ENCODE data around the gene ATXN10. TPM values are rescaled to one million over a fixed set of nuclear protein-coding genes. Genes with fewer than 3 reads are reported as not detected.

Gene ATXN10
- total RNA-seq, 1 experiment from 2014 or later, result 210 TPM

DNA sequence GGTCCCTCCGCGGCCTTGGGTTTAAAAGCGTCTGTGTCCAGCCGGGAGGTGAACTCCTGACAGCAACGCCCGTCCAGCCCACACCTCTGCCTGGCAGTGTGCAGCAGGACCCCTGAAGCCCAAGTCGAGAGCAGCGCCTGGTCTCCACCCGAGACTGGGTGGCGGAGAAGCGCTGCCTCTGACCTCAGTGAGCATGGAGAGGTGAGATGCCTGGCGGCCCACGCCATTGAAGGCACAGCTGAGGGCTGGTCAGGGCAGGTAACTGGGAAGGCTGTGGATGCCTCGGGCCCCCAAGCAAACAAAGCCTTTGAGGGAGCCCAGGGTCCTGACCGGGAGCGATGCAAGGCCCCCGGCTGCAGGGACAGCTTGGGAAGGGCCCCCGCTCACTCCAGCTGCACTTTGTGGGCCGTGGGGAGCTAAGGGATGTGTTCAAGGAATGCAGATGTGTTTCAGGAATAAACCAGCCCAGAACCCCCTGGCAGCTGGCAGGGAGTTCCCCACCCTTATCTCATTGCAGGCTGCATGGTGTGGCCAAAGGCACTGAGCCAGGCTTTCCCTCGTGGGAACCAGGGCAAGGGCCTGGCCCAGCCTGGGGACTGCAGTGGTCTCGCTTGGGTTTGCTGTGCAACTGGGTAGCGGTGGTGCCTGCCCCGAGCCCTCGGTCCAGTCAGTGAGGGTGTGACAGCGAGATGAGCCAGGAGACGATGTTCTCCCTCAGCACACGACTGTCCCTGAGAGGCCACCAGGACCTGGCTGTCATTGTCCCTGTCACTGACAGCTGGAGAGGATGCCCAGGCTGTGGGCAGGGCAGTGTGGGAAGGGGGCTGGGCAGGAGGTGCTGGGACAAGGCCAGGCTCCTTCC lies 212.8 kb downstream of the ATXN10 start:
- no peaks in the 10 kb centered on the region for H4K20me1 ChIP-seq (ENCODE audit: insufficient read depth, low read depth, low read length)
- H3K79me2 ChIP-seq (ENCODE audit: low read length), result no peaks in the 10 kb centered on the region
- H3K4me3 ChIP-seq (ENCODE audit: low read length), result no peak overlapping the region
- H3K9me2 ChIP-seq (replicated peaks; ENCODE audit: insufficient read depth, low read length), result no peaks in the 10 kb centered on the region
- no peak overlapping the region for H3K9ac ChIP-seq (ENCODE audit: low read length)
- DNase-seq, result no peak
- H3K27me3 ChIP-seq (ENCODE audit: low read length), result no peaks in the 10 kb centered on the region
- H3K9me3 ChIP-seq (ENCODE audit: low read length), result no peaks in the 10 kb centered on the region
- no peak overlapping the region for H3K27ac ChIP-seq (ENCODE audit: low read length)
- no peak overlapping the region for H3K4me2 ChIP-seq (ENCODE audit: low read depth, low read length, poor library complexity, severe bottlenecking)
- H2AFZ ChIP-seq (ENCODE audit: low read length), result no peak overlapping the region
- no peaks in the 10 kb centered on the region for H3K4me1 ChIP-seq (ENCODE audit: low read length)
- H3K36me3 ChIP-seq (ENCODE audit: insufficient read depth, low read length), result no peaks in the 10 kb centered on the region

DNA sequence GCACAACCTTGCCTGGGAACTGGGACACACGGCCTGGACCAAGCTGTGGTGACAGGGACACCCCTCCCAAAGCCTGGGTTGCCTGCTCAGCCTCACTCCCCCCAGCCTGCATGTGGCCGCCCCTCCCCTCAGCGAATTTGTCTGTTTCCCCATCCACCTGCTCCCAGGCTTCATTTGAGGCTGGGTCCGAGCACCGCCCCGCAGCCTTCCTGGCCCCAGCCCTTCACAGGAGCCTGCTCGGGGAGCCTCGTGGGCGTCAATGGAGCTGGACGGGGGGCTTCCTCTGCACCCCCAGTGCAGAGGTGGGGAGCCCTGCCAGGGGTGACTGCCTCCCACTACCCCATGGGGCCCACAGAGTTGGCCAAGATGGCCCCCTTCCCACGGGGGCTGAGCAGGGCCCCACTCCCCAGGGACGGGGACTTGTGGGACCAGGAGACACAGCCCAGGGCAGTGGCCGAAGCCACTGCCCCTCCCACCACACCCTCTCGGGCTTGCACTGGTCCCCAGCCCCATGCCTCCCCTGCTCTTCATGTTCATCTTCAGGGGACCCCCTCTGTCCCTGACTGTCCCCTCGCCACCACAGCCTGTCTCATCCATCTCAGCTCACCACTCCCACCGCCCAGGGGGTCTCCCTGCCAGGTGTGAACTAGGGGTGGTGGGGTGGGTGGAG lies 213.7 kb downstream of the ATXN10 start:
- Histone ChIP-seq H3K36me3 (ENCODE audit: insufficient read depth, low read length) (no peaks in the 10 kb centered on the region), H3K4me3 (ENCODE audit: low read length) (no peak overlapping the region), H3K9ac (ENCODE audit: low read length) (no peak overlapping the region), H2AFZ (ENCODE audit: low read length) (no peak overlapping the region), H3K4me2 (ENCODE audit: low read depth, low read length, poor library complexity, severe bottlenecking) (no peak overlapping the region), H4K20me1 (ENCODE audit: insufficient read depth, low read depth, low read length) (no peaks in the 10 kb centered on the region), H3K79me2 (ENCODE audit: low read length) (no peaks in the 10 kb centered on the region), H3K4me1 (ENCODE audit: low read length) (no peaks in the 10 kb centered on the region), H3K9me2 (replicated peaks; ENCODE audit: insufficient read depth, low read length) (no peaks in the 10 kb centered on the region), H3K27me3 (ENCODE audit: low read length) (no peaks in the 10 kb centered on the region), H3K9me3 (ENCODE audit: low read length) (no peaks in the 10 kb centered on the region), H3K27ac (ENCODE audit: low read length) (no peak overlapping the region)
- DNase-seq, result no peak

DNA sequence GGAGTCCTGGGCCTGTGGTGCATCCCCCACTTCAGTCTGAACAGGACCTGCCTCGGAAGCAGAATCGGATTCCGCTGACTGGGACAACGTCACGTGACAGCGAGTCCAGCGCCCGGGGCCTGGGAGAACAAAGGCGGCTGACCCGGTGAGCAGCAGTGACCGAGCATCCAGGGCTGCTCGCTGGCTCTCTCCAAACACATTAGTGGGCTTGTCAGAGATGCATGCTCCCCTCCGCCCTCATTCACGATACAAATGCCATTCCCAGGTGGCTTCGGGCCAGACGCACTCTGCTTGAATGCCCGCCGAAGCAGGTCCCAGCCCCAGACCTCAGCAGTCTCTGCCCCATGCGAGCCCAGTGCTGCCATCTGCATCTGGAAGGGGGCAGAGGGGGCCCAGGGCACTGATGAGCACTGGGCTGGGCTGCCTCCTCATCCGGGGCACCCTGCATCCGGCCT lies 214.3 kb downstream of the ATXN10 start:
- Histone ChIP-seq H3K9me2 (replicated peaks; ENCODE audit: insufficient read depth, low read length) (no peaks in the 10 kb centered on the region), H3K27ac (ENCODE audit: low read length) (no peak overlapping the region), H3K9ac (ENCODE audit: low read length) (no peak overlapping the region), H3K79me2 (ENCODE audit: low read length) (no peaks in the 10 kb centered on the region), H3K36me3 (ENCODE audit: insufficient read depth, low read length) (no peaks in the 10 kb centered on the region), H2AFZ (ENCODE audit: low read length) (no peak overlapping the region), H3K4me1 (ENCODE audit: low read length) (no peaks in the 10 kb centered on the region), H3K27me3 (ENCODE audit: low read length) (no peaks in the 10 kb centered on the region), H3K4me2 (ENCODE audit: low read depth, low read length, poor library complexity, severe bottlenecking) (no peak overlapping the region), H3K9me3 (ENCODE audit: low read length) (no peaks in the 10 kb centered on the region), H3K4me3 (ENCODE audit: low read length) (no peak overlapping the region), H4K20me1 (ENCODE audit: insufficient read depth, low read depth, low read length) (no peaks in the 10 kb centered on the region)
- DNase-seq, result no peak

DNA sequence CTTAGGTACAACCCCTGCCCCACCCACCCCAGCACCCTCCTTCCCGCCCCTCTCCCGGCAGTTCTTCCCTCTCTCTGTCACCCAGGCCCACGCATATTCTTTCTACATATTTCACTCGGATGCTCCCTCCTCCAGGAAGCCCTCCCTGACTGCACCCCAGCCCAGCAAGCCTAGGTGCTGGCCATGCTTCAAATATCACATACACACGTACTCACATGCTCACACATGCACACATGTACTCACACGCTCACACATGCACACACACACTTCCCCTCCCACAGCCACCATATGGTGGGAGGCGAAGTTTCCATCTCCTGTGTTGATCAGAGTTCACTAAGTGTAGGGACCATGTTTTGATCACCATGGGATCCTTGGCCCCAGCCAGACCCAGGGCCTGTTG lies 214.9 kb downstream of the ATXN10 start:
- no peak overlapping the region for H3K9ac ChIP-seq (ENCODE audit: low read length)
- no peak overlapping the region for H2AFZ ChIP-seq (ENCODE audit: low read length)
- H3K79me2 ChIP-seq (ENCODE audit: low read length), result no peaks in the 10 kb centered on the region
- H3K4me1 ChIP-seq (ENCODE audit: low read length), result no peaks in the 10 kb centered on the region
- no peak overlapping the region for H3K4me2 ChIP-seq (ENCODE audit: low read depth, low read length, poor library complexity, severe bottlenecking)
- H3K9me2 ChIP-seq (replicated peaks; ENCODE audit: insufficient read depth, low read length), result no peaks in the 10 kb centered on the region
- no peak for DNase-seq
- no peak overlapping the region for H3K27ac ChIP-seq (ENCODE audit: low read length)
- no peaks in the 10 kb centered on the region for H4K20me1 ChIP-seq (ENCODE audit: insufficient read depth, low read depth, low read length)
- H3K9me3 ChIP-seq (ENCODE audit: low read length), result no peaks in the 10 kb centered on the region
- no peaks in the 10 kb centered on the region for H3K36me3 ChIP-seq (ENCODE audit: insufficient read depth, low read length)
- no peaks in the 10 kb centered on the region for H3K27me3 ChIP-seq (ENCODE audit: low read length)
- H3K4me3 ChIP-seq (ENCODE audit: low read length), result no peak overlapping the region

DNA sequence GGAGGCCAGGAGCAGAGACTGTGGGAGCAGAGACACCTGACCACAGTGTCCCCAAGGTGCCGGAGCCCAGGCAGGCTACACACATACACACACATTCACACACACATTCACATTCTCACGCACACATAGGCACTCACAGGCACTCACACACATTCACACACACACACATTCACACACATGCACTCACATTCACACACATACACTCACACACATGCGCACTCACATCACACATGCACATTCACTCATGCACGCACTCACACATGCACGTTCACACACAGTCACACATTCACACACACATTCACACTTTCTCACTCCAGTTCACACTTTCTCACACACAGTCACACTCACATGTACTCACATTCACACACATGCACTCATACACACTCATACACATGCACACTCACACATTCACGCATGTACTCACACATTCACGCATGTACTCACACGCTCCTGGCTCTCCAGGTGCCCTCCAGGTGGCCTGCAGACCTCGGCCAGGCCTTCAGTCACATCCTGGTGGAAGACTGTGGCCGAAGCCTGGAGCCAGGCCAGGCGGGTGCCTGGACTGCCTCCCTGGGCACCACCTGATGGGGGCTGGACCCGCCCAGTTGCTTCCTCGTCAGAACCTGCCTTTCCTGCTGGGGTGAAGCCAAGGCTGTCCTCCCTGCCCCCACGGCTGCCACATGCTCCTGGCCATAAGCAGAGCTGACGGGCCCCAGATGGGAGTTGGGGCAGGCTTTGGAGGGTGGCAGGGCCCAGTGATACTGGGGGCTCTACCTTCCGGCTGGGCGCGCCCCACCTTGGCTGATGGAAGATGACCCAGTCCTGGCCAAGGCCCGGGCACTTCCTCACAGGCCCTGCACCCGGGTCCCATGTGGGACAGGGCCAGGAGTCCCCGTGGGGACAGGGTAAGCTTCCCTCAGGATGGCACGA lies 215.8 kb downstream of the ATXN10 start:
- no peaks in the 10 kb centered on the region for H4K20me1 ChIP-seq (ENCODE audit: insufficient read depth, low read depth, low read length)
- H3K4me2 ChIP-seq (ENCODE audit: low read depth, low read length, poor library complexity, severe bottlenecking), result no peak overlapping the region
- DNase-seq, result no peak
- no peaks in the 10 kb centered on the region for H3K36me3 ChIP-seq (ENCODE audit: insufficient read depth, low read length)
- no peaks in the 10 kb centered on the region for H3K4me1 ChIP-seq (ENCODE audit: low read length)
- H3K9ac ChIP-seq (ENCODE audit: low read length), result no peak overlapping the region
- no peak overlapping the region for H3K27ac ChIP-seq (ENCODE audit: low read length)
- no peaks in the 10 kb centered on the region for H3K9me2 ChIP-seq (replicated peaks; ENCODE audit: insufficient read depth, low read length)
- no peaks in the 10 kb centered on the region for H3K9me3 ChIP-seq (ENCODE audit: low read length)
- H3K27me3 ChIP-seq (ENCODE audit: low read length), result no peaks in the 10 kb centered on the region
- H2AFZ ChIP-seq (ENCODE audit: low read length), result no peak overlapping the region
- H3K79me2 ChIP-seq (ENCODE audit: low read length), result no peaks in the 10 kb centered on the region
- no peak overlapping the region for H3K4me3 ChIP-seq (ENCODE audit: low read length)

DNA sequence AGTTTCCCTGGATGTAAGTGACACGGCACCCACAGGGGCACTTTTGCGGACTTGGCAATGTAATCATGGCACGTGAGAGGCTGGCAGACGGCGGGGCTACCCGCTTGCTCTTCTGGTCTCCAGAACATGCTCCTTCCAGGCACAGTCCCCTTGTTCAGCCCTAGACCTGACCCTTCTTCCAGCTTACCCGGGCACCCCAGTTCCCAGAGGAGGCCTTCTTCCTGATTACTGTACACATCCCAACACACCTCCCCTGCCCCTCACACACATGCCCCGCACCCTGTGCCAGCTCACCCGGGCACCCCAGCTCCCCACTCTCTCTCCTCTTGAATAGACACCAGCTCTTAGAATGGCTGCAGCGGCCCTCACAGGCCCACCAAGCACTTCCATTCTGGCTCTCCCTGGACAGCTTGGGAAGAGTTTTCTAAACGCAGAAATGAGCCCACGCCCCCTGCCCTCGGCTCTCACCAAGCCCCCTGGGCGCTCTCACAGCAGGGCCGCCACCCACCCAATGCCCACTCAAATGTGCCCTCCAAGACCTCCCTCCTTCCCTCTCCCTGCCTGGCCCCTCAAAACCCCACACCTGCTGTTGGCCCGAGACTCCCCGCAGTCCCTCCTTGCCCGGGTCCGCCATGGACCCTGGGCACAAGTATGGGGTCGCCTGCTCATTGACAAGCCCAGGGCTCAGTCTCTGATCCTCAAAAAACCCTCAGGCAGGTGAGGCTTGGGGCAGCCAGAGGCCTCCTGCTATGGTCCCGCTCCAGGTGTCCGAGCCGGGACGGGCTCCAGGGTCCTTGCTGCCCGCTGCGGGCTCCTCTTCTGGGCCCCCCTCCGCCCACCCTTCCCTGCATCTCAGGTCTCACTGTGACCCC lies 216.8 kb downstream of the ATXN10 start:
- Histone ChIP-seq H3K9me2 (replicated peaks; ENCODE audit: insufficient read depth, low read length) (no peaks in the 10 kb centered on the region), H3K27me3 (ENCODE audit: low read length) (no peaks in the 10 kb centered on the region), H4K20me1 (ENCODE audit: insufficient read depth, low read depth, low read length) (no peaks in the 10 kb centered on the region), H3K9me3 (ENCODE audit: low read length) (no peaks in the 10 kb centered on the region), H3K9ac (ENCODE audit: low read length) (no peak overlapping the region), H2AFZ (ENCODE audit: low read length) (no peak overlapping the region), H3K79me2 (ENCODE audit: low read length) (no peaks in the 10 kb centered on the region), H3K27ac (ENCODE audit: low read length) (no peak overlapping the region), H3K4me2 (ENCODE audit: low read depth, low read length, poor library complexity, severe bottlenecking) (no peak overlapping the region), H3K36me3 (ENCODE audit: insufficient read depth, low read length) (no peaks in the 10 kb centered on the region), H3K4me3 (ENCODE audit: low read length) (no peak overlapping the region), H3K4me1 (ENCODE audit: low read length) (no peaks in the 10 kb centered on the region)
- DNase-seq, result no peak

DNA sequence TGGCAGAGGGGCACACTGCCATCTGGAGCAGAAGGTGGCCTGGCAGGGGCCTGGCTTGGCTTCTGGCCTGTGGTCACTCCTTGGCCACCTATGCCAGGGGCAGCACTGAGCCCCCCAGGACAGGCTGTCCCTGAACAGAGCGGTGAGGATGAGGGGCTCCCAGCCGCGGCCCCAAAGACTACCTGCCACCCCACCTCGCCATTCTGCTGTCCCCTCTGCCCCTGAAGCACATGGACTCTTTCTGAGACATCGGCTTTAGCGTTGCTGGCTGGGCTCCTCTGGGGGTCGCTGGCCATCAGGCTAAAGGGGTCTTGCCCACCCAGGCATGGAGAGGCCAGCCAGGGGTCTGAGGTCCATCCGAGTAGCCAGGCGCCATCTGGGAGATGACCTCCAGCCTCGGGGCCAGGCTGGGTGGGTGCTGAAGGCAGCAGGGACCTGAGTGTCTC lies 217.5 kb downstream of the ATXN10 start:
- Histone ChIP-seq H4K20me1 (ENCODE audit: insufficient read depth, low read depth, low read length) (no peaks in the 10 kb centered on the region), H3K79me2 (ENCODE audit: low read length) (no peaks in the 10 kb centered on the region), H3K9ac (ENCODE audit: low read length) (no peak overlapping the region), H3K27me3 (ENCODE audit: low read length) (no peaks in the 10 kb centered on the region), H3K27ac (ENCODE audit: low read length) (no peak overlapping the region), H3K36me3 (ENCODE audit: insufficient read depth, low read length) (no peaks in the 10 kb centered on the region), H2AFZ (ENCODE audit: low read length) (no peak overlapping the region), H3K4me3 (ENCODE audit: low read length) (no peak overlapping the region), H3K9me3 (ENCODE audit: low read length) (no peaks in the 10 kb centered on the region), H3K4me1 (ENCODE audit: low read length) (no peaks in the 10 kb centered on the region), H3K4me2 (ENCODE audit: low read depth, low read length, poor library complexity, severe bottlenecking) (no peak overlapping the region), H3K9me2 (replicated peaks; ENCODE audit: insufficient read depth, low read length) (no peaks in the 10 kb centered on the region)
- no peak for DNase-seq
